Breast epithelium (tissue), 4 donors: ENCODE measurements around the gene PRSS33. TPM values are rescaled to one million over a fixed set of nuclear protein-coding genes. Genes with fewer than 3 reads are reported as not detected.

Experiments
- DNase-seq, 2 donors: peaks; one replicate each; pipeline ENCODE4 v3.0.0-alpha.2; 2019; ENCODE audit warnings: low spot score in 2 of 2
- H3K27ac ChIP-seq, 2 donors: fragments of 200-600 bp; sonication (generic) in 1 of 2; one replicate each; pipeline ENCODE4 v1.5.1; 2016 to 2019; ENCODE audit warnings: mild to moderate bottlenecking in 1 of 2
- H3K27me3 ChIP-seq, 2 donors: fragments of 200-600 bp; sonication (generic) in 1 of 2; one replicate each; pipeline versions ENCODE4 v1.5.1 to v1.6.0; 2017 to 2019; ENCODE audit warnings: control low read depth in 1 of 2, mild to moderate bottlenecking in 1 of 2
- H3K36me3 ChIP-seq: fragments of 200-600 bp; one replicate; pipeline ENCODE4 v1.5.1; 2019
- H3K4me1 ChIP-seq, 2 donors: fragments of 200-600 bp; sonication (generic); one replicate each; pipeline ENCODE4 v1.5.1; 2016 to 2019; ENCODE audit warnings: control low read depth in 1 of 2
- H3K4me3 ChIP-seq, 3 donors: fragments of 200-600 bp; sonication (generic); 1 replicate in 2 of 3; 2 replicates in 1 of 3; pipeline ENCODE4 v1.5.1; 2016 to 2019; ENCODE audit warnings: mild to moderate bottlenecking in 3 of 3, moderate library complexity in 2 of 3
- H3K9me3 ChIP-seq, 2 donors: fragments of 200-600 bp; sonication (generic) in 1 of 2; one replicate each; pipeline ENCODE4 v1.5.1; 2016 to 2019; ENCODE audit warnings: control low read depth in 1 of 2
- CTCF ChIP-seq, 3 donors: fragments of 450-650 bp; IDR thresholded peaks; one replicate each; pipeline ENCODE4 v1.5.1; 2016 to 2017; ENCODE audit warnings: antibody characterized with exemption in 3 of 3, mild to moderate bottlenecking in 3 of 3, moderate library complexity in 3 of 3
- POLR2A ChIP-seq: fragments of 450-650 bp; IDR thresholded peaks from one replicate; pipeline ENCODE4 v1.6.1; 2016; ENCODE audit warnings: antibody characterized with exemption, mild to moderate bottlenecking, moderate library complexity
- POLR2AphosphoS5 ChIP-seq, 3 donors: sonication (generic); formaldehyde crosslinking; IDR thresholded peaks; one replicate each; pipeline ENCODE4 v1.6.1; 2017; ENCODE audit warnings: antibody characterized with exemption in 3 of 3
- intact Hi-C: fragments of 100-400 bp; cut with DNase I; formaldehyde crosslinking; loops from one replicate; pipeline ENCODE4 v1.15.1; 2023; ENCODE audit warnings: low total_unique reads
- total RNA-seq, 3 donors: library from RNA; depleted of rRNA; stranded (reverse); fragments of >200 nt; gene quantifications; one replicate each; pipeline ENCODE4 v1.1.0, GENCODE V29; 2016

The PRSS33 gene
- total RNA-seq, 3 donors from 2014 or later: not detected

GRCh38 chr16:2783581-2784357 lies 3.6 kb downstream of the PRSS33 start:
- peaks cover 2 to 26% of the 10 kb centered on the region in 2 donors for H3K27me3 ChIP-seq
- H3K27ac ChIP-seq: no peak overlapping the region
- no peak for TF ChIP-seq POLR2A
- TF ChIP-seq CTCF (IDR thresholded peaks at IDR 0.05): no peak
- H3K4me1 ChIP-seq: peaks cover 0 to 7% of the 10 kb centered on the region in 2 donors
- intact Hi-C loops: no loop called here
- no peak overlapping the region for H3K4me3 ChIP-seq
- no peaks in the 10 kb centered on the region for H3K36me3 ChIP-seq
- no peak for DNase-seq
- no peaks in the 10 kb centered on the region for H3K9me3 ChIP-seq

GRCh38 chr16:2782583-2783351 lies 4.6 kb downstream of the PRSS33 start:
- Histone ChIP-seq H3K4me3 (no peak overlapping the region), H3K4me1 (peaks cover 0 to 14% of the 10 kb centered on the region in 2 donors), H3K9me3 (no peaks in the 10 kb centered on the region), H3K36me3 (no peaks in the 10 kb centered on the region), H3K27me3 (peaks cover 2 to 21% of the 10 kb centered on the region in 2 donors), H3K27ac (no peak overlapping the region)
- TF ChIP-seq CTCF (IDR thresholded peaks at IDR 0.05) (no peak), POLR2AphosphoS5 (IDR thresholded peaks at IDR 0.05) (no peak), POLR2A (no peak)
- intact Hi-C loops: no loop called here
- peak in 1 of 2 donors; percentile 48 for DNase-seq

GRCh38 chr16:2779978-2780898 lies 7.1 kb downstream of the PRSS33 start:
- Histone ChIP-seq H3K36me3 (no peaks in the 10 kb centered on the region), H3K4me1 (peaks cover 0 to 23% of the 10 kb centered on the region in 2 donors), H3K9me3 (no peaks in the 10 kb centered on the region), H3K27me3 (peaks cover 0 to 2% of the 10 kb centered on the region in 2 donors), H3K4me3 (no peak overlapping the region), H3K27ac (no peak overlapping the region)
- intact Hi-C loops: no loop called here
- TF ChIP-seq POLR2A (no peak), CTCF (IDR thresholded peaks at IDR 0.05) (no peak), POLR2AphosphoS5 (IDR thresholded peaks at IDR 0.05) (no peak)
- DNase-seq: peak in 1 of 2 donors; percentile 40

GRCh38 chr16:2779151-2779920 lies 8.0 kb downstream of the PRSS33 start:
- no peaks in the 10 kb centered on the region for H3K36me3 ChIP-seq
- no peaks in the 10 kb centered on the region for H3K9me3 ChIP-seq
- peak in 1 of 2 donors; percentile 46 for DNase-seq
- TF ChIP-seq POLR2A (no peak), CTCF (IDR thresholded peaks at IDR 0.05) (no peak), POLR2AphosphoS5 (IDR thresholded peaks at IDR 0.05) (no peak)
- no peak overlapping the region for H3K4me3 ChIP-seq
- peaks cover 0 to 19% of the 10 kb centered on the region in 2 donors for H3K4me1 ChIP-seq
- H3K27ac ChIP-seq: peak overlapping the region; percentile 100
- intact Hi-C loops: no loop called here
- no peaks in the 10 kb centered on the region for H3K27me3 ChIP-seq
